T-cell (primary cell): ENCODE measurements around the gene TEX53. TPM values are rescaled to one million over a fixed set of nuclear protein-coding genes. Genes with fewer than 3 reads are reported as not detected.

ENCODE experiments used
- ATAC-seq, 4 experiments: fragments of 200-7000 bp in 3 of 4; fragments of 150-1000 bp in 1 of 4; cut with Tn5 transposase; replicated peaks in 1 of 4; 1 replicate in 3 of 4; 2 replicates in 1 of 4; pipeline ENCODE4 v1.10.0; 2021; ENCODE audit warnings: moderate library complexity in 3 of 4, mild to moderate bottlenecking in 2 of 4, moderate number of reproducible peaks in 1 of 4
- CTCF ChIA-PET, 2 donors: fragments of 300-600 bp; sonication (Branson Sonifier 250); formaldehyde crosslinking; loops; one replicate each; lab custom pipeline; 2022; ENCODE audit warnings: antibody characterized with exemption in 2 of 2; lab: Charles Lee
- POLR2A ChIA-PET, 2 donors: fragments of 300-600 bp; sonication (Branson Sonifier 250); formaldehyde crosslinking; loops; one replicate each; lab custom pipeline; 2022; ENCODE audit warnings: antibody characterized with exemption in 2 of 2; lab: Charles Lee
- DNase-seq, 35 experiments: peaks; one replicate each; pipeline versions ENCODE4 v3.0.0 to v3.0.0-alpha.2; 2013 to 2023
- H3K27ac ChIP-seq: one replicate; pipeline ENCODE4 v1.5.1; 2013; ENCODE audit warnings: low read length
- H3K27me3 ChIP-seq, 2 experiments: replicated peaks in 1 of 2; 1 replicate in 1 of 2; 2 replicates in 1 of 2; pipeline versions ENCODE4 v1.6.1 to v1.7.0; 2013; ENCODE audit warnings: low read length in 1 of 2, mixed read lengths in 1 of 2; ENCODE audit not compliant: control insufficient read depth in 2 of 2, insufficient read depth in 2 of 2; ENCODE audit errors: extremely low read depth in 1 of 2
- H3K36me3 ChIP-seq, 2 donors: 1 replicate in 1 of 2; 2 replicates in 1 of 2; pipeline versions ENCODE4 v1.6.1 to v1.7.0; 2013; ENCODE audit warnings: low read length in 1 of 2; ENCODE audit not compliant: control insufficient read depth in 2 of 2, insufficient read depth in 1 of 2; ENCODE audit errors: extremely low read depth in 1 of 2
- H3K4me1 ChIP-seq, 2 experiments: 1 replicate in 1 of 2; 2 replicates in 1 of 2; pipeline versions ENCODE4 v1.6.1 to v1.7.0; 2013; ENCODE audit warnings: low read length in 2 of 2, mixed read lengths in 1 of 2; ENCODE audit not compliant: insufficient read depth in 2 of 2, control insufficient read depth in 1 of 2; ENCODE audit errors: extremely low read depth in 1 of 2
- H3K4me3 ChIP-seq, 2 donors: 1 replicate in 1 of 2; 2 replicates in 1 of 2; pipeline versions ENCODE4 v1.5.1 to v1.7.0; 2013; ENCODE audit warnings: mild to moderate bottlenecking in 2 of 2, low read length in 1 of 2, moderate library complexity in 1 of 2; ENCODE audit not compliant: control insufficient read depth in 1 of 2; ENCODE audit errors: extremely low read depth in 1 of 2
- H3K9me3 ChIP-seq: 2 replicates; pipeline ENCODE4 v1.7.0; 2013
- H3K27ac Mint-ChIP-seq, 2 donors: one replicate each; pipeline ENCODE4 v1.8.0; 2020 to 2021; ENCODE audit warnings: mild to moderate bottlenecking in 2 of 2, mixed read lengths in 2 of 2
- H3K27me3 Mint-ChIP-seq, 2 donors: one replicate each; pipeline ENCODE4 v1.8.0; 2021 to 2022; ENCODE audit warnings: mixed read lengths in 2 of 2
- H3K36me3 Mint-ChIP-seq: one replicate; pipeline ENCODE4 v1.8.0; 2021; ENCODE audit warnings: mixed read lengths
- H3K4me1 Mint-ChIP-seq, 3 donors: one replicate each; pipeline ENCODE4 v1.8.0; 2020 to 2022; ENCODE audit warnings: mixed read lengths in 3 of 3, mild to moderate bottlenecking in 1 of 3
- H3K4me3 Mint-ChIP-seq, 3 donors: one replicate each; pipeline ENCODE4 v1.8.0; 2020 to 2022; ENCODE audit warnings: mild to moderate bottlenecking in 3 of 3, mixed read lengths in 3 of 3, moderate library complexity in 3 of 3
- H3K9me3 Mint-ChIP-seq, 3 donors: one replicate each; pipeline ENCODE4 v1.8.0; 2020 to 2022; ENCODE audit warnings: mixed read lengths in 3 of 3
- WGBS: methylation state at CpG from one replicate; pipeline ENCODE4 v1.1.5; 2013; ENCODE audit warnings: missing lambda C conversion rate; ENCODE audit not compliant: insufficient coverage; 5-methylcytosine and 5-hydroxymethylcytosine counted together
- total RNA-seq, 35 experiments: library from RNA in 6 of 35; stranded (reverse) in 6 of 35; fragments of 120-200 nt in 1 of 35; gene quantifications; one replicate each; pipeline versions ENCODE4 v1.2.1 to v1.2.4 and lab custom pipeline; 2013 to 2026

Gene TEX53
- total RNA-seq, 5 donors from 2014 or later (not counting 1 experiment from before 2014, with no cell fraction given) = not detected

GRCh38 chr9:114668146-114668545, 10.5 kb upstream of the TEX53 start:
- CTCF ChIA-PET = interaction anchor here in 1 of 2 donors (1.1 kb wide), 1 partner anchor 11 kb away, joined by 4 read pairs; no protein-coding TSS in a partner anchor

GRCh38 chr9:114666851-114667250, 9.2 kb upstream of the TEX53 start:
- ATAC-seq = peak in 1 of 4 experiments; percentile 52
- no peak for DNase-seq
- Mint-ChIP-seq H3K4me3 (no peak overlapping the region), H3K36me3 (peaks cover 5% of the 10 kb centered on the region), H3K9me3 (no peaks in the 10 kb centered on the region), H3K4me1 (peaks cover 0 to 5% (median 0%) of the 10 kb centered on the region in 3 donors), H3K27me3 (peaks cover 0 to 11% of the 10 kb centered on the region in 2 donors), H3K27ac (no peak overlapping the region)
- peaks cover 0 to 12% of the 10 kb centered on the region in 2 experiments for H3K27me3 ChIP-seq
- no peak overlapping the region for H3K4me3 ChIP-seq
- no peak overlapping the region for H3K27ac ChIP-seq
- H3K9me3 ChIP-seq = no peaks in the 10 kb centered on the region
- POLR2A ChIA-PET = interaction anchor here in 1 of 2 donors (0.6 kb wide), 1 partner anchor 170 kb away, joined by 3 read pairs; no protein-coding TSS in a partner anchor
- H3K36me3 ChIP-seq = no peaks in the 10 kb centered on the region
- WGBS = 30% methylated on average over 2 of the region's 4 CpGs
- CTCF ChIA-PET = interaction anchor here in 1 of 2 donors (1.3 kb wide), 1 partner anchor 14 kb away, joined by 4 read pairs; no protein-coding TSS in a partner anchor
- H3K4me1 ChIP-seq = no peaks in the 10 kb centered on the region

More at GRCh38 chr9:114668146-114668545, 10.5 kb upstream of the TEX53 start:
- Mint-ChIP-seq H3K4me1 (no peaks in the 10 kb centered on the region), H3K4me3 (no peak overlapping the region), H3K27ac (no peak overlapping the region), H3K9me3 (no peaks in the 10 kb centered on the region), H3K36me3 (peaks cover 5% of the 10 kb centered on the region), H3K27me3 (peaks cover 2 to 5% of the 10 kb centered on the region in 2 donors)
- POLR2A ChIA-PET = no interaction called here
- Histone ChIP-seq H3K27ac (no peak overlapping the region), H3K27me3 (peaks cover 0 to 6% of the 10 kb centered on the region in 2 experiments), H3K9me3 (no peaks in the 10 kb centered on the region), H3K4me3 (no peak overlapping the region), H3K4me1 (no peaks in the 10 kb centered on the region), H3K36me3 (no peaks in the 10 kb centered on the region)
- WGBS = 84% methylated on average over 3 of the region's 6 CpGs
- no peak for DNase-seq
- no peak for ATAC-seq

DNA sequence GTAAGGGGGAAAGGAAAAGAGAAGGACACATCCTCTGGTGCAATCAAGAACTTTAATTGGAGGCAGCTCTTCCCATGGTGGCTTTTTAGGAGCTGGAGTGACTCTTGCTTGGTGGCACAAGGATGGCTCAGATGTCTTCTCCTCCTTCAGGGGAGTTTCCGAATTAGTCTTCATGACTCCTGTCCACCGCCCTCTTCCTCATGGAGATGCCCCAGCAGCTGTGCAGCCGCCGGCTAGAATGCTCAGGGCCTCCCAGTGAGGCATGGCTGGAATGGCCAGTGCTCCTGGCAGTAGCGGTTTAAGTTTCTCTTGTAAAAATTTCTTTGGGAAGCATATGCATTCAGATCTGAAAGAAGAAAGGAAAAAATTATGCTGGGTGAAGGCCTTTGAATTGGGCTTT, 8.8 kb upstream of the TEX53 start:
- Histone ChIP-seq H3K36me3 (no peaks in the 10 kb centered on the region), H3K4me1 (no peaks in the 10 kb centered on the region), H3K27ac (no peak overlapping the region), H3K4me3 (no peak overlapping the region), H3K9me3 (no peaks in the 10 kb centered on the region), H3K27me3 (peaks cover 0 to 12% of the 10 kb centered on the region in 2 experiments)
- DNase-seq = no peak
- 89% methylated on average over 5 of the region's 5 CpGs for WGBS
- ChIA-PET CTCF (interaction anchor here in 1 of 2 donors (1.3 kb wide), 1 partner anchor 13 kb away, joined by 4 read pairs; no protein-coding TSS in a partner anchor), POLR2A (interaction anchor here in 1 of 2 donors (0.6 kb wide), 1 partner anchor 169 kb away, joined by 3 read pairs; no protein-coding TSS in a partner anchor)
- H3K27me3 Mint-ChIP-seq = peaks cover 0 to 11% of the 10 kb centered on the region in 2 donors
- H3K36me3 Mint-ChIP-seq = peaks cover 5% of the 10 kb centered on the region
- no peak overlapping the region for H3K4me3 Mint-ChIP-seq
- H3K4me1 Mint-ChIP-seq = peaks cover 0 to 6% (median 0%) of the 10 kb centered on the region in 3 donors
- ATAC-seq = no peak
- H3K27ac Mint-ChIP-seq = no peak overlapping the region
- no peaks in the 10 kb centered on the region for H3K9me3 Mint-ChIP-seq

GRCh38 chr9:114664181-114664580, 6.6 kb upstream of the TEX53 start:
- ChIA-PET CTCF (interaction anchor here (0.6 to 1.2 kb wide), 4 partner anchors 17 to 226 kb away, joined by 3 to 9 read pairs (median 4); no protein-coding TSS in a partner anchor), POLR2A (no interaction called here)
- H3K4me3 ChIP-seq = no peak overlapping the region
- WGBS = no CpG with 5 or more reads among the region's 3 CpGs
- H3K27me3 ChIP-seq = peaks cover 0 to 12% of the 10 kb centered on the region in 2 experiments
- H3K36me3 Mint-ChIP-seq = no peaks in the 10 kb centered on the region
- peaks cover 0 to 6% (median 0%) of the 10 kb centered on the region in 3 donors for H3K4me1 Mint-ChIP-seq
- peaks cover 0 to 11% of the 10 kb centered on the region in 2 donors for H3K27me3 Mint-ChIP-seq
- H3K9me3 Mint-ChIP-seq = no peaks in the 10 kb centered on the region
- H3K4me1 ChIP-seq = no peaks in the 10 kb centered on the region
- DNase-seq = no peak
- H3K27ac Mint-ChIP-seq = no peak overlapping the region
- no peak overlapping the region for H3K27ac ChIP-seq
- ATAC-seq = no peak
- H3K36me3 ChIP-seq = no peaks in the 10 kb centered on the region
- H3K4me3 Mint-ChIP-seq = no peak overlapping the region
- no peaks in the 10 kb centered on the region for H3K9me3 ChIP-seq

DNA sequence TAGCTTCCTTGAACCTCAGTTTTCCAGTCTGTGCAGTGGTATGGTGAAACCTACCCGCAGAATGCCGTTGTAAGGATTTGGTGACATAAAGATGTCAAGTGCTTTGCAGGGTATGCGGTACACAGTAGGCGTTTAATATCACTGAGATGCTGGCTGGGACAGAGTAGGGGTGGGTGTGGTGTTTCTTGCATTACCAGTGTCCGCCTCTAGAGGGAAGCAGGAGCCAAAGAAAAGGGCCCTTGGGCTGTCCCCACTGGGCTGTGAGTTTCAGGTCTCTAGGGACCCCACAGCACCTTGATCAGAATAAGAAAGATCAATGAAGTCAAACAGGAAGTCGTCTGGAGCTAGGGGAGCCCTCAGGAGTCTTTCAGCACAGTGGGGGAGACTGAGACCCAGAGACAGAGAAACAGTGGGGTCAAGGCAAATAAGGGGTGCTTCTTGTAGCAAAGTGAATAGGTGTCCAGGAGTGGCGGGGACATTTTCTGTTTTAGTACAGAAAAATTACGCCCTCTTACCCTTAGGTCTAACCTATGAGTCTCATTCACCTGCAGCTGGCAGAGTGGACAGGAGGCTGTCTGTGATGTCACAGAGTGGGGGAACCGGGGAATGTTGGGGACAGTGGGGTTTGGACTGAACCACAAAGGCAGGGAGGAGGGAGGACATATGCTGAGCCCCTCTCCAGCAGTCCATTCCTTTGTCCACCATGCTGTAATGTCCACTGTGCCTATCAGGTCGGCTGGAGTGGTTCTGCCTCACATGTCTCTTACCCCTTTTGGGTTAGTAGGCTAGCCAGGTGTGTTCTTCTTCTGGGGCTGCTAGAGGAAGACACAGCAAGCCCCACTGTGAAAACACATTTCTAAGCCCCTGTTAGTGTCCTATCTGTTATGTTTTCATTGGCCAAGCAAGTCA, 4.7 kb upstream of the TEX53 start:
- POLR2A ChIA-PET = no interaction called here
- H3K27ac Mint-ChIP-seq = no peak overlapping the region

DNA sequence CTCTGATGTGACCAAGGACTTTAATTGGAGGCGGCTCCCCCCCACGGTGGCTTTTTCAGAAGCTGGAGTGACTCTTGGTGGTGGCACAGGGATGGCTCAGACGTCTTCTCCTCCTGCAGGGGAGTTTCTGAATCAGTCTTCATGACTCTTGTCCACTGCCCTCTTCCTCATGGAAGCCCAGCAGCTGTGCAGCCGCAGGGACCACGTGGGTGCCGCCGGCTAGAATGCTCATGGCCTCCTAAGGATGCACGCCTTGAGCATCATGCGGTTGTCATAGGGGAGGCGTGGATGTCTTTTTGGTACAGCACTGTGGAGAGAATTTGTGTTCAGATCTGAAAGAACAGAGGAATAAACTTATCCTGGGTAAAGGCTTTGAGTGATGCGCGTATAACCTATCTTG, 1.3 kb downstream of the TEX53 start:
- H3K9me3 ChIP-seq = no peaks in the 10 kb centered on the region
- H3K27me3 ChIP-seq = no peaks in the 10 kb centered on the region
- DNase-seq = no peak
- H3K27ac ChIP-seq = no peak overlapping the region
- POLR2A ChIA-PET = no interaction called here
- H3K36me3 ChIP-seq = no peaks in the 10 kb centered on the region
- H3K4me3 Mint-ChIP-seq = no peak overlapping the region
- no peak overlapping the region for H3K27ac Mint-ChIP-seq
- no peaks in the 10 kb centered on the region for H3K9me3 Mint-ChIP-seq
- 88% methylated on average over 8 of the region's 12 CpGs for whole genome bisulfite sequencing
- H3K36me3 Mint-ChIP-seq = no peaks in the 10 kb centered on the region
- CTCF ChIA-PET = interaction anchor here in 1 of 2 donors (1.0 to 1.1 kb wide), 2 partner anchors 64 to 65 kb away, joined by 3 to 6 read pairs; no protein-coding TSS in a partner anchor
- H3K27me3 Mint-ChIP-seq = no peaks in the 10 kb centered on the region
- H3K4me1 ChIP-seq = peaks cover 7 to 11% of the 10 kb centered on the region in 2 experiments
- H3K4me1 Mint-ChIP-seq = peaks cover 21 to 22% (median 22%) of the 10 kb centered on the region in 3 donors
- ATAC-seq = no peak
- H3K4me3 ChIP-seq = no peak overlapping the region

More for the DNA sequence above, 4.7 kb upstream of the TEX53 start:
- Histone ChIP-seq H3K27ac (no peak overlapping the region), H3K27me3 (peaks cover 0 to 6% of the 10 kb centered on the region in 2 experiments), H3K4me3 (no peak overlapping the region), H3K9me3 (no peaks in the 10 kb centered on the region), H3K36me3 (no peaks in the 10 kb centered on the region), H3K4me1 (no peaks in the 10 kb centered on the region)
- peaks cover 0 to 11% of the 10 kb centered on the region in 2 donors for H3K27me3 Mint-ChIP-seq
- no peaks in the 10 kb centered on the region for H3K9me3 Mint-ChIP-seq
- H3K36me3 Mint-ChIP-seq = no peaks in the 10 kb centered on the region
- DNase-seq = peak in 33 of 35 experiments; percentile 11 to 74 (median 46)
- CTCF ChIA-PET = interaction anchor here (0.5 to 1.7 kb wide), 6 partner anchors 9 to 352 kb away, joined by 3 to 18 read pairs (median 4); no protein-coding TSS in a partner anchor
- no peak overlapping the region for H3K4me3 Mint-ChIP-seq
- peaks cover 0 to 6% (median 0%) of the 10 kb centered on the region in 3 donors for H3K4me1 Mint-ChIP-seq
- WGBS = 20% methylated on average over 3 of the region's 10 CpGs
- ATAC-seq = peak; percentile 70 to 90 (median 80)
